Measurements from ENCODE around the gene NLE1.
"Not testable (repeated sequence)": the region's sequence is repeated elsewhere in the genome, so short reads cannot be mapped to it uniquely, and the experiment has no call there.

NLE1 gene

GRCh38 chr17:35141681-35142466 is at the start of gene NLE1:
Gene NLE1, minus strand, starts transcription at chr17:35142303. Its CDS starts 28 bp downstream, at chr17:35142275.
- DNase-seq, result peak; percentile 78

- no peak for DNase-seq
Observed at GRCh38 chr17:35191001-35191695, 49.0 kb upstream of the NLE1 start.

- no peak for DNase-seq
Observed at GRCh38 chr17:35189291-35189690, 47.2 kb upstream of the NLE1 start.

- no peak for DNase-seq
Observed at GRCh38 chr17:35188111-35188510, 46.0 kb upstream of the NLE1 start.

GRCh38 chr17:35187481-35187880 is 45.4 kb upstream of the NLE1 start:
- DNase-seq, result no peak

- no peak for DNase-seq
Observed at GRCh38 chr17:35185849-35186248, 43.7 kb upstream of the NLE1 start.

- DNase-seq, result no peak
Observed at GRCh38 chr17:35184274-35184673, 42.2 kb upstream of the NLE1 start.

- no peak for DNase-seq
Observed at GRCh38 chr17:35183332-35183731, 41.2 kb upstream of the NLE1 start.

- not testable (repeated sequence) for DNase-seq
Observed at GRCh38 chr17:35179379-35179778, 37.3 kb upstream of the NLE1 start.

GRCh38 chr17:35176897-35177296 is 34.8 kb upstream of the NLE1 start:
- no peak for DNase-seq

- DNase-seq, result no peak
Observed at GRCh38 chr17:35175638-35176415, 33.7 kb upstream of the NLE1 start.

GRCh38 chr17:35174835-35175334 is 32.8 kb upstream of the NLE1 start:
- no peak for DNase-seq

GRCh38 chr17:35172321-35172720 is 30.2 kb upstream of the NLE1 start:
- not testable (repeated sequence) for DNase-seq

- DNase-seq, result no peak
Observed at GRCh38 chr17:35171834-35172233, 29.7 kb upstream of the NLE1 start.

GRCh38 chr17:35170968-35171771 is 29.1 kb upstream of the NLE1 start:
- DNase-seq, result no peak

GRCh38 chr17:35169835-35170363 is 27.8 kb upstream of the NLE1 start:
- no peak for DNase-seq

- DNase-seq, result no peak
Observed at GRCh38 chr17:35167666-35168065, 25.6 kb upstream of the NLE1 start.

GRCh38 chr17:35167046-35167445 is 24.9 kb upstream of the NLE1 start:
- DNase-seq, result no peak

GRCh38 chr17:35166526-35166925 is 24.4 kb upstream of the NLE1 start:
- DNase-seq, result no peak

GRCh38 chr17:35164716-35165115 is 22.6 kb upstream of the NLE1 start:
- DNase-seq, result no peak

GRCh38 chr17:35163886-35164285 is 21.8 kb upstream of the NLE1 start:
- no peak for DNase-seq

- DNase-seq, result no peak
Observed at GRCh38 chr17:35162755-35163154, 20.7 kb upstream of the NLE1 start.
